Testis (tissue), 2 donors: Measurements from ENCODE around the gene SIX5.

Experiments
- CTCF ChIP-seq, 3 experiments: fragments of 450-650 bp in 2 of 3; fragments of 200-600 bp in 1 of 3; sonication (generic) in 1 of 3; IDR thresholded peaks; one replicate each; pipeline ENCODE4 v1.5.1; 2016 to 2019; ENCODE audit warnings: antibody characterized with exemption in 3 of 3, mild to moderate bottlenecking in 2 of 3, moderate library complexity in 1 of 3
- POLR2A ChIP-seq: fragments of 450-650 bp; IDR thresholded peaks from one replicate; pipeline ENCODE4 v1.6.1; 2017; ENCODE audit warnings: antibody characterized with exemption, mild to moderate bottlenecking, moderate library complexity

GRCh38 chr19:45792470-45793177 is 23.6 kb upstream of the SIX5 start, which contains the start of gene DMWD:
- TF ChIP-seq CTCF (IDR thresholded peaks at IDR 0.05), result no peak
- peak; percentile 13 for TF ChIP-seq POLR2A
